GM12874 (cell line): ENCODE data around the gene SH2D7.

ENCODE experiments used
- TF ChIP-seq, protein P1 (sequence below): IDR thresholded peaks from 2 replicates; pipeline ENCODE4 v1.5.1; 2011; ENCODE audit warnings: low read depth, mild to moderate bottlenecking, control low read depth, low read length, moderate library complexity; ENCODE audit not compliant: insufficient read depth

The SH2D7 gene

DNA sequence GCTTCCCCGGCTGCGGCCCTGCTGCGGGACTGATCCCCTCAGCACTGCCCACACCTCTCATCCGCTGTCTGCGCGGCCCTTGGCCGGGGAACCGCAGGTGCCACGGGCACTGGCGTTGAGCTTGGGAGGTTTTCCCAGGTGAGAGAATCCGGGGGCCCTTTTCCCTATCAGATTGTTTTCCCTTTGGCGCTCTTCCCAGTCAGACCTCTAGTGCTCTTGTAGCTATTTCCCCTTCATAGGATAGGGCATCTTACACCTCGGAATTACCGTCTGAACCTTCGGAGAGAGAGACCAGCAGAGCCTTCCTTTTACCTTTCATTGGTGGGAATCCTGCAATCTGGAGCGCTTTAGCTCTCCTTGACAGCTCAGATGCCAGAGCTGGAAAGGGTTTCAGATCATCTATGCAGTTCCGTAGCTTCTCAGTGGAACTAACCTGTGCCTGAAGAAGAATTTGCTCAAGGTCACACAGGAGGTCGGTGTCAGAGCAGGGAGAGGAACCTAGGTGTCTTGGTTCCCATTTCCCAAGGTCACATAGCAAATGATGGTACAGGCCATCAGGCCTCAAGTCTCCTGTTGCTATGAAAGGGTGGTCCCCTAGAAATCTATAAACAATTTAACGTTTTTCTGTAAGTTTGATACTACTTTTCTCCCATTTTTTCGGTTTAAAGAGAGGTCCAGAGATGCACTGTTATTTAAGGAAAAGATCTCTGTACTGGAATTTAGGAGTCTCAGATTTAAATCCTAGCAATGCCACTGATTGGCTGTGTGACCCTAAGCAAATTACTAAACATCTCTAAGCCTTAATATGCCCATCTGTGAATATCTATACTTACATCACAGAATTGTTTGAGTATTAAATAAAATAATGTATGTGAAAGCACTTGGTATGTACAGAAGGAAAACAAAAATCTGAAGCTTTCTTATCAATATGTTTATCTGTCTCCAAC, 57.7 kb downstream of the SH2D7 start:
- TF ChIP-seq, protein P1, sequence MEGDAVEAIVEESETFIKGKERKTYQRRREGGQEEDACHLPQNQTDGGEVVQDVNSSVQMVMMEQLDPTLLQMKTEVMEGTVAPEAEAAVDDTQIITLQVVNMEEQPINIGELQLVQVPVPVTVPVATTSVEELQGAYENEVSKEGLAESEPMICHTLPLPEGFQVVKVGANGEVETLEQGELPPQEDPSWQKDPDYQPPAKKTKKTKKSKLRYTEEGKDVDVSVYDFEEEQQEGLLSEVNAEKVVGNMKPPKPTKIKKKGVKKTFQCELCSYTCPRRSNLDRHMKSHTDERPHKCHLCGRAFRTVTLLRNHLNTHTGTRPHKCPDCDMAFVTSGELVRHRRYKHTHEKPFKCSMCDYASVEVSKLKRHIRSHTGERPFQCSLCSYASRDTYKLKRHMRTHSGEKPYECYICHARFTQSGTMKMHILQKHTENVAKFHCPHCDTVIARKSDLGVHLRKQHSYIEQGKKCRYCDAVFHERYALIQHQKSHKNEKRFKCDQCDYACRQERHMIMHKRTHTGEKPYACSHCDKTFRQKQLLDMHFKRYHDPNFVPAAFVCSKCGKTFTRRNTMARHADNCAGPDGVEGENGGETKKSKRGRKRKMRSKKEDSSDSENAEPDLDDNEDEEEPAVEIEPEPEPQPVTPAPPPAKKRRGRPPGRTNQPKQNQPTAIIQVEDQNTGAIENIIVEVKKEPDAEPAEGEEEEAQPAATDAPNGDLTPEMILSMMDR = no peak
